ENCODE results near the gene CTNNA2.

CTNNA2 gene

GRCh38 chr2:79776461-79776860, 263.6 kb downstream of the CTNNA2 start:
- ATAC-seq = no peak
- Mint-ChIP-seq H3K4me3 (no peak overlapping the region), H3K4me1 (no peaks in the 10 kb centered on the region), H3K36me3 (no peaks in the 10 kb centered on the region), H3K27me3 (no peaks in the 10 kb centered on the region), H3K9me3 (peaks cover 3% of the 10 kb centered on the region), H3K27ac (no peak overlapping the region)

GRCh38 chr2:79780781-79781180, 267.9 kb downstream of the CTNNA2 start:
- Mint-ChIP-seq H3K4me1 (no peaks in the 10 kb centered on the region), H3K36me3 (no peaks in the 10 kb centered on the region), H3K9me3 (peaks cover 5% of the 10 kb centered on the region), H3K4me3 (no peak overlapping the region), H3K27ac (no peak overlapping the region), H3K27me3 (no peaks in the 10 kb centered on the region)
- no peak for ATAC-seq

GRCh38 chr2:79782576-79783452, 270.0 kb downstream of the CTNNA2 start:
- Mint-ChIP-seq H3K27me3 (no peaks in the 10 kb centered on the region), H3K4me3 (no peak overlapping the region), H3K9me3 (peaks cover 5% of the 10 kb centered on the region), H3K36me3 (no peaks in the 10 kb centered on the region), H3K27ac (no peak overlapping the region), H3K4me1 (no peaks in the 10 kb centered on the region)
- no peak for ATAC-seq

GRCh38 chr2:79788952-79789651, 276.3 kb downstream of the CTNNA2 start:
- Mint-ChIP-seq H3K27me3 (no peaks in the 10 kb centered on the region), H3K27ac (no peak overlapping the region), H3K9me3 (no peaks in the 10 kb centered on the region), H3K4me3 (no peak overlapping the region), H3K4me1 (no peaks in the 10 kb centered on the region), H3K36me3 (no peaks in the 10 kb centered on the region)
- ATAC-seq = no peak

- Mint-ChIP-seq H3K4me3 (no peak overlapping the region), H3K27ac (no peak overlapping the region), H3K9me3 (no peaks in the 10 kb centered on the region), H3K36me3 (no peaks in the 10 kb centered on the region), H3K27me3 (no peaks in the 10 kb centered on the region), H3K4me1 (no peaks in the 10 kb centered on the region)
- no peak for ATAC-seq
Observed at GRCh38 chr2:79789811-79790210, 277.0 kb downstream of the CTNNA2 start.

- H3K9me3 Mint-ChIP-seq = no peaks in the 10 kb centered on the region
- H3K27ac Mint-ChIP-seq = no peak overlapping the region
- H3K4me3 Mint-ChIP-seq = no peak overlapping the region
- H3K27me3 Mint-ChIP-seq = no peaks in the 10 kb centered on the region
- H3K36me3 Mint-ChIP-seq = no peaks in the 10 kb centered on the region
- no peaks in the 10 kb centered on the region for H3K4me1 Mint-ChIP-seq
- no peak for ATAC-seq
Observed at GRCh38 chr2:79792090-79792489, 279.2 kb downstream of the CTNNA2 start.

- Mint-ChIP-seq H3K36me3 (no peaks in the 10 kb centered on the region), H3K4me1 (no peaks in the 10 kb centered on the region), H3K9me3 (no peaks in the 10 kb centered on the region), H3K4me3 (no peak overlapping the region), H3K27ac (no peak overlapping the region), H3K27me3 (no peaks in the 10 kb centered on the region)
- no peak for ATAC-seq
Observed at GRCh38 chr2:79793006-79793405, 280.2 kb downstream of the CTNNA2 start.

GRCh38 chr2:79796641-79797040, 283.8 kb downstream of the CTNNA2 start:
- H3K4me1 Mint-ChIP-seq = no peaks in the 10 kb centered on the region
- no peaks in the 10 kb centered on the region for H3K27me3 Mint-ChIP-seq
- no peaks in the 10 kb centered on the region for H3K9me3 Mint-ChIP-seq
- no peak overlapping the region for H3K4me3 Mint-ChIP-seq
- H3K36me3 Mint-ChIP-seq = no peaks in the 10 kb centered on the region
- no peak for ATAC-seq
- H3K27ac Mint-ChIP-seq = no peak overlapping the region

- ATAC-seq = no peak
- Mint-ChIP-seq H3K4me3 (no peak overlapping the region), H3K27ac (no peak overlapping the region)
Observed at GRCh38 chr2:79798776-79799175, 285.9 kb downstream of the CTNNA2 start.

GRCh38 chr2:79799729-79800128, 286.9 kb downstream of the CTNNA2 start:
- no peaks in the 10 kb centered on the region for H3K36me3 Mint-ChIP-seq
- no peaks in the 10 kb centered on the region for H3K9me3 Mint-ChIP-seq
- no peak for ATAC-seq
- no peaks in the 10 kb centered on the region for H3K27me3 Mint-ChIP-seq
- H3K27ac Mint-ChIP-seq = no peak overlapping the region
- no peaks in the 10 kb centered on the region for H3K4me1 Mint-ChIP-seq
- H3K4me3 Mint-ChIP-seq = no peak overlapping the region

More at GRCh38 chr2:79798776-79799175, 285.9 kb downstream of the CTNNA2 start:
- no peaks in the 10 kb centered on the region for H3K9me3 Mint-ChIP-seq
- no peaks in the 10 kb centered on the region for H3K27me3 Mint-ChIP-seq
- H3K4me1 Mint-ChIP-seq = no peaks in the 10 kb centered on the region
- H3K36me3 Mint-ChIP-seq = no peaks in the 10 kb centered on the region

- Mint-ChIP-seq H3K9me3 (no peaks in the 10 kb centered on the region), H3K4me3 (no peak overlapping the region), H3K27ac (no peak overlapping the region), H3K36me3 (no peaks in the 10 kb centered on the region), H3K4me1 (no peaks in the 10 kb centered on the region), H3K27me3 (no peaks in the 10 kb centered on the region)
- no peak for ATAC-seq
Observed at GRCh38 chr2:79801082-79801481, 288.2 kb downstream of the CTNNA2 start.

- no peaks in the 10 kb centered on the region for H3K36me3 Mint-ChIP-seq
- peaks cover 3% of the 10 kb centered on the region for H3K9me3 Mint-ChIP-seq
- H3K4me1 Mint-ChIP-seq = no peaks in the 10 kb centered on the region
- H3K4me3 Mint-ChIP-seq = no peak overlapping the region
- ATAC-seq = no peak
- H3K27ac Mint-ChIP-seq = no peak overlapping the region
- H3K27me3 Mint-ChIP-seq = no peaks in the 10 kb centered on the region
Observed at GRCh38 chr2:79817288-79817687, 304.4 kb downstream of the CTNNA2 start.

- no peak for ATAC-seq
Observed at GRCh38 chr2:79820281-79820680, 307.4 kb downstream of the CTNNA2 start.

GRCh38 chr2:79822136-79822535, 309.3 kb downstream of the CTNNA2 start:
- no peak for ATAC-seq

More at GRCh38 chr2:79820281-79820680, 307.4 kb downstream of the CTNNA2 start:
- Mint-ChIP-seq H3K4me3 (no peak overlapping the region), H3K36me3 (no peaks in the 10 kb centered on the region), H3K27ac (no peak overlapping the region), H3K9me3 (peaks cover 9% of the 10 kb centered on the region), H3K27me3 (no peaks in the 10 kb centered on the region), H3K4me1 (no peaks in the 10 kb centered on the region)

GRCh38 chr2:79824086-79824786, 311.4 kb downstream of the CTNNA2 start:
- Mint-ChIP-seq H3K27me3 (no peaks in the 10 kb centered on the region), H3K36me3 (no peaks in the 10 kb centered on the region), H3K4me1 (no peaks in the 10 kb centered on the region), H3K4me3 (no peak overlapping the region), H3K27ac (no peak overlapping the region), H3K9me3 (peaks cover 11% of the 10 kb centered on the region)
- no peak for ATAC-seq

More at GRCh38 chr2:79822136-79822535, 309.3 kb downstream of the CTNNA2 start:
- H3K36me3 Mint-ChIP-seq = no peaks in the 10 kb centered on the region
- no peak overlapping the region for H3K4me3 Mint-ChIP-seq
- H3K9me3 Mint-ChIP-seq = peaks cover 11% of the 10 kb centered on the region
- H3K27me3 Mint-ChIP-seq = no peaks in the 10 kb centered on the region
- no peaks in the 10 kb centered on the region for H3K4me1 Mint-ChIP-seq
- no peak overlapping the region for H3K27ac Mint-ChIP-seq

Measured in stimulated activated memory B cell treated with anti-CD40 and anti-IgM and Interleukin-4, amounts not matched to agents 10 μg/mL and 1 μg/mL and 100 μg/mL, for 72 hours (primary cell).